Panc1 (cell line): Measurements from ENCODE around the gene ALX4. TPM values are rescaled to one million over a fixed set of nuclear protein-coding genes. Genes with fewer than 3 reads are reported as not detected.

ENCODE experiments used
- ATAC-seq: fragments of 200-7000 bp; cut with Tn5 transposase; 2 replicates; pipeline ENCODE4 v1.9.1; 2020; ENCODE audit warnings: mild to moderate bottlenecking, moderate library complexity
- BruUV-seq: library from RNA; stranded (reverse); fragments of 400-500 nt; replicated peaks from 2 replicates; lab custom pipeline; 2021; lab: Mats Ljungman, UMichigan
- CTCF ChIA-PET: fragments of 300-600 bp; sonication (Branson Sonifier 250); formaldehyde crosslinking; loops from one replicate; lab custom pipeline; 2022; ENCODE audit warnings: antibody characterized with exemption; lab: Charles Lee
- POLR2A ChIA-PET: fragments of 300-600 bp; sonication (Branson Sonifier 250); formaldehyde crosslinking; loops from one replicate; lab custom pipeline; 2022; ENCODE audit warnings: antibody characterized with exemption; lab: Charles Lee
- DNase-seq: peaks from one replicate; pipeline ENCODE4 v3.0.0-alpha.2; 2010; ENCODE audit warnings: low read depth, low spot score
- H3K27ac ChIP-seq: 2 replicates; pipeline ENCODE4 v1.5.1; 2011; ENCODE audit warnings: mild to moderate bottlenecking, low read length, inconsistent platforms
- H3K27me3 ChIP-seq: fragments of 200-500 bp; sonication (Bioruptor generic); 2 replicates; pipeline ENCODE4 v1.6.0; 2014; ENCODE audit warnings: low read length, inconsistent platforms; ENCODE audit not compliant: control insufficient read depth, insufficient read depth
- H3K36me3 ChIP-seq: fragments of 200-500 bp; sonication (Bioruptor generic); 2 replicates; pipeline ENCODE4 v1.5.1; 2014; ENCODE audit warnings: inconsistent platforms, mild to moderate bottlenecking, low read length, moderate library complexity; ENCODE audit not compliant: control insufficient read depth, insufficient read depth
- H3K4me1 ChIP-seq: 2 replicates; pipeline ENCODE4 v1.5.1; 2011; ENCODE audit warnings: inconsistent platforms, mild to moderate bottlenecking, low read length, moderate library complexity; ENCODE audit not compliant: control insufficient read depth, insufficient read depth
- H3K4me3 ChIP-seq, 2 experiments: 2 replicates each; pipeline ENCODE4 v1.5.1; 2011 to 2012; ENCODE audit warnings: low read depth in 2 of 2, low read length in 2 of 2, mild to moderate bottlenecking in 2 of 2, inconsistent platforms in 1 of 2, moderate library complexity in 1 of 2
- H3K9me3 ChIP-seq: fragments of 200-500 bp; sonication (Bioruptor generic); 2 replicates; pipeline ENCODE4 v1.5.1; 2014; ENCODE audit warnings: low read depth, mild to moderate bottlenecking, inconsistent platforms, low read length, moderate library complexity; ENCODE audit not compliant: control insufficient read depth, insufficient read depth
- POLR2AphosphoS5 ChIP-seq: IDR thresholded peaks from 2 replicates; pipeline ENCODE4 v1.6.1; 2012; ENCODE audit warnings: mild to moderate bottlenecking, low read depth, low read length, moderate library complexity
- SIN3A ChIP-seq: IDR thresholded peaks from 2 replicates; pipeline ENCODE4 v1.6.1; 2012; ENCODE audit warnings: low read depth, mild to moderate bottlenecking, low read length, moderate library complexity, borderline replicate concordance; ENCODE audit not compliant: insufficient read depth
- TCF7L2 ChIP-seq: IDR thresholded peaks from 2 replicates; pipeline ENCODE4 v1.6.1; 2011; ENCODE audit warnings: mild to moderate bottlenecking, low read depth, low read length, inconsistent platforms
- in situ Hi-C: cut with HindIII; loops from 2 replicates; pipeline ENCODE4 v1.10.0; 2016; ENCODE audit warnings: low sequenced_read_pairs, low pct_unique_long_range_greater_than_20kb
- intact Hi-C: fragments of 100-400 bp; cut with micrococcal nuclease; formaldehyde crosslinking; loops from one replicate; pipeline ENCODE4 v1.10.0; 2022; ENCODE audit not compliant: unreplicated experiment
- total RNA-seq: library from RNA; stranded (reverse); gene quantifications from one replicate; pipeline ENCODE4 v1.2.1, GENCODE V29; 2021; ENCODE audit not compliant: unreplicated experiment
- TF ChIP-seq, protein P1 (sequence below), 2 experiments: IDR thresholded peaks; 2 replicates each; pipeline ENCODE4 v1.6.1; 2011 to 2012; ENCODE audit warnings: low read depth in 2 of 2, control low read depth in 1 of 2, low read length in 1 of 2, mild to moderate bottlenecking in 1 of 2, moderate library complexity in 1 of 2; ENCODE audit not compliant: insufficient read depth in 1 of 2
- TF ChIP-seq, protein P2 (sequence below): fragments of 450-650 bp; IDR thresholded peaks from 2 replicates; pipeline ENCODE4 v1.5.1; 2017; ENCODE audit warnings: mild to moderate bottlenecking

ALX4 gene
- total RNA-seq, 1 experiment from 2014 or later: 1.0 TPM

DNA sequence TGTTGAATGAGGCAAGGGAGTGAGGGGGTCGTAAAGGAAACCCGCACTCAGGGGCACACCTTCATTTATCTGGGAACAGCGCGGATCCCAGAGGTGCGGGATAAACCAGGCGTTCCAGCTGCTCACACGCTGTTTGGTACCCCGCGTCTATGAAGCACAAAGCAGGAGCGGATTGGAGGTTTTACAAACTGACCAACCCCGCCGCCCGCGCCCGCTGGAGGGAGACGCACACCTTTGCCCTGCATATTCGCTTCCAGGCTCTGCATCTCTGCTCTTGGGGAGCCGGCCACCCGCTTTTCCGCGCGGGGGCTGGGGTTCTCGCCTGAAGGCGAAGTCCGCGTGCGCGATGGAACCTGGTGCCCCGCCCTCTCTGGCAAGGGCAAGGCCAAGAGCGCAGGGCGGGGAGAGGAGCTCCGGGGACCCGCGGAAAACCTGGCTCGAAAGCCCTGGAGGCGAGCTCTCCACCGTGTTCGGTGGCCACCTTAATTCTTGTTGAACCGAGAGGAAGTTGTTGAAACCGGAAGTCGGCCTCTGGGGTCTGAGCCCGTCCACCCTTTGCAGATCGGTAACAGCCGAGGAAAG, 6.8 kb upstream of the ALX4 start:
- TF ChIP-seq, protein P1, sequence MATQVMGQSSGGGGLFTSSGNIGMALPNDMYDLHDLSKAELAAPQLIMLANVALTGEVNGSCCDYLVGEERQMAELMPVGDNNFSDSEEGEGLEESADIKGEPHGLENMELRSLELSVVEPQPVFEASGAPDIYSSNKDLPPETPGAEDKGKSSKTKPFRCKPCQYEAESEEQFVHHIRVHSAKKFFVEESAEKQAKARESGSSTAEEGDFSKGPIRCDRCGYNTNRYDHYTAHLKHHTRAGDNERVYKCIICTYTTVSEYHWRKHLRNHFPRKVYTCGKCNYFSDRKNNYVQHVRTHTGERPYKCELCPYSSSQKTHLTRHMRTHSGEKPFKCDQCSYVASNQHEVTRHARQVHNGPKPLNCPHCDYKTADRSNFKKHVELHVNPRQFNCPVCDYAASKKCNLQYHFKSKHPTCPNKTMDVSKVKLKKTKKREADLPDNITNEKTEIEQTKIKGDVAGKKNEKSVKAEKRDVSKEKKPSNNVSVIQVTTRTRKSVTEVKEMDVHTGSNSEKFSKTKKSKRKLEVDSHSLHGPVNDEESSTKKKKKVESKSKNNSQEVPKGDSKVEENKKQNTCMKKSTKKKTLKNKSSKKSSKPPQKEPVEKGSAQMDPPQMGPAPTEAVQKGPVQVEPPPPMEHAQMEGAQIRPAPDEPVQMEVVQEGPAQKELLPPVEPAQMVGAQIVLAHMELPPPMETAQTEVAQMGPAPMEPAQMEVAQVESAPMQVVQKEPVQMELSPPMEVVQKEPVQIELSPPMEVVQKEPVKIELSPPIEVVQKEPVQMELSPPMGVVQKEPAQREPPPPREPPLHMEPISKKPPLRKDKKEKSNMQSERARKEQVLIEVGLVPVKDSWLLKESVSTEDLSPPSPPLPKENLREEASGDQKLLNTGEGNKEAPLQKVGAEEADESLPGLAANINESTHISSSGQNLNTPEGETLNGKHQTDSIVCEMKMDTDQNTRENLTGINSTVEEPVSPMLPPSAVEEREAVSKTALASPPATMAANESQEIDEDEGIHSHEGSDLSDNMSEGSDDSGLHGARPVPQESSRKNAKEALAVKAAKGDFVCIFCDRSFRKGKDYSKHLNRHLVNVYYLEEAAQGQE (IDR thresholded peaks at IDR 0.05; ENCODE audit: insufficient read depth in 1 of 2, low read depth in 2 of 2, low read length in 1 of 2): no peak
- no peak for TF ChIP-seq SIN3A
- in situ Hi-C loops (no loop called here), intact Hi-C loops (no loop called here)
- Histone ChIP-seq H3K27ac (no peak overlapping the region), H3K9me3 (no peaks in the 10 kb centered on the region), H3K4me3 (peak overlapping the region; percentile 40 to 60), H3K27me3 (peaks cover 25% of the 10 kb centered on the region), H3K36me3 (no peaks in the 10 kb centered on the region), H3K4me1 (peaks cover 9% of the 10 kb centered on the region)
- BruUV-seq: no TSS peak
- CTCF ChIA-PET: no interaction called here
- POLR2A ChIA-PET: no interaction called here
- ATAC-seq (peak; percentile 62), DNase-seq (no peak)

DNA sequence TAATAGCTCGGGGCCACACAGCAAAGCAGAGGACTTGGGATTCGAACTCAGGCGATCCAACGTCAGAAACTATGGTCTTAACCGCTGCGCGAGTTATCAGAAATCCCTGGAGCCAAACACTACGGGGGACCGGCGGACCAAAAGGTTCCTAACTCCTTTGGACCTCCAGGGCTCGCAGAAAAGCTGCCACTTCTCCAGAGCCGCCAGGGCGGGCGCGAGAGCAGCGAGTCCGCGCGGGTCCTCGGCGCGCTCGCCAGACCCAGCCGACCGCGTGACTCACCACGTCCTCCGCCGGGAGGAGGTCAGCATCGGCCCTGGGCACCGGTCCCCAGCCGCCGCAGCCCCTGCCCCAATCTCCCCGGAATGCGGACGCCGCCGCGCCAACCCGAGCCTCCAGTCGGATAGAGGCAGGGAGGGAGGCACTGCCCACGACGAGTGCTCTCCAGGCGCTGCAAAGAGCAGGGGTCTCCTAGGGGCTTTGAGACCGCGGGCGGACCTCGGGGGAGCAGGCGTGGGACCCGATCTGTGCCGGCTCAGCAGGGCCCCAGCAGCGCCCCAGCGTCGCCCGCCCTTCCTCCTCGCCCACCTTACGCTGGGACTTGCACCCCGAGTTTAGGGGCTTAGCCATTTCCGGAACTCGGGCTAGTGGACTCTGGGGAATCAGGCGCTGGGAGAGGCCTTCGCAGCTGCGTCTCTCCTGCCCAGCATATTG, 6.2 kb upstream of the ALX4 start:
- CTCF ChIA-PET: no interaction called here
- Histone ChIP-seq H3K27me3 (peaks cover 19% of the 10 kb centered on the region), H3K36me3 (no peaks in the 10 kb centered on the region), H3K4me1 (peaks cover 9% of the 10 kb centered on the region), H3K9me3 (no peaks in the 10 kb centered on the region), H3K27ac (no peak overlapping the region), H3K4me3 (peak overlapping the region; percentile 40 to 60)
- peak; percentile 62 for ATAC-seq
- BruUV-seq: no TSS peak
- no peak for TF ChIP-seq TCF7L2
- TF ChIP-seq, protein P2, sequence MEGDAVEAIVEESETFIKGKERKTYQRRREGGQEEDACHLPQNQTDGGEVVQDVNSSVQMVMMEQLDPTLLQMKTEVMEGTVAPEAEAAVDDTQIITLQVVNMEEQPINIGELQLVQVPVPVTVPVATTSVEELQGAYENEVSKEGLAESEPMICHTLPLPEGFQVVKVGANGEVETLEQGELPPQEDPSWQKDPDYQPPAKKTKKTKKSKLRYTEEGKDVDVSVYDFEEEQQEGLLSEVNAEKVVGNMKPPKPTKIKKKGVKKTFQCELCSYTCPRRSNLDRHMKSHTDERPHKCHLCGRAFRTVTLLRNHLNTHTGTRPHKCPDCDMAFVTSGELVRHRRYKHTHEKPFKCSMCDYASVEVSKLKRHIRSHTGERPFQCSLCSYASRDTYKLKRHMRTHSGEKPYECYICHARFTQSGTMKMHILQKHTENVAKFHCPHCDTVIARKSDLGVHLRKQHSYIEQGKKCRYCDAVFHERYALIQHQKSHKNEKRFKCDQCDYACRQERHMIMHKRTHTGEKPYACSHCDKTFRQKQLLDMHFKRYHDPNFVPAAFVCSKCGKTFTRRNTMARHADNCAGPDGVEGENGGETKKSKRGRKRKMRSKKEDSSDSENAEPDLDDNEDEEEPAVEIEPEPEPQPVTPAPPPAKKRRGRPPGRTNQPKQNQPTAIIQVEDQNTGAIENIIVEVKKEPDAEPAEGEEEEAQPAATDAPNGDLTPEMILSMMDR: no peak
- TF ChIP-seq, protein P1 (IDR thresholded peaks at IDR 0.05; ENCODE audit: insufficient read depth in 1 of 2, low read depth in 2 of 2, low read length in 1 of 2): no peak
- no peak for TF ChIP-seq SIN3A
- no peak for TF ChIP-seq POLR2AphosphoS5
- intact Hi-C loops (no loop called here), in situ Hi-C loops (no loop called here)
- POLR2A ChIA-PET: no interaction called here
- no peak for DNase-seq
